GM12878 (cell line): Measurements from ENCODE around the gene ZNF423. TPM values are rescaled to one million over a fixed set of nuclear protein-coding genes. Genes with fewer than 3 reads are reported as not detected.

ENCODE experiments used
- ATAC-seq: fragments of 200-7000 bp; cut with Tn5 transposase; 3 replicates; pipeline ENCODE4 v1.9.1; 2020; ENCODE audit warnings: mild to moderate bottlenecking, moderate library complexity
- BruUV-seq: library from RNA; stranded (reverse); fragments of 400-500 nt; replicated peaks from 2 replicates; lab custom pipeline; 2021; lab: Mats Ljungman, UMichigan
- CTCF ChIA-PET: fragments of 300-600 bp; sonication (Branson Sonifier 250); formaldehyde crosslinking; extraction: SDS; loops from one replicate; lab custom pipeline; 2021; ENCODE audit warnings: inconsistent platforms; lab: Yijun Ruan, JAX
- POLR2A ChIA-PET: fragments of 350-600 bp; formaldehyde crosslinking; extraction: SDS; loops from one replicate; lab custom pipeline; 2021; ENCODE audit warnings: inconsistent platforms; lab: Charles Lee
- RAD21 ChIA-PET: fragments of 300-600 bp; sonication (Branson Sonifier 250); formaldehyde crosslinking; loops from one replicate; lab custom pipeline; 2023; ENCODE audit warnings: antibody characterized with exemption; ENCODE audit not compliant: unreplicated experiment; lab: Charles Lee
- SMC1A ChIA-PET: fragments of 300-600 bp; sonication (Branson Sonifier 250); formaldehyde crosslinking; loops from one replicate; lab custom pipeline; 2023; ENCODE audit not compliant: unreplicated experiment, uncharacterized antibody; lab: Charles Lee
- DNase-seq: peaks from one replicate; pipeline ENCODE4 v3.0.0-alpha.2; 2011; ENCODE audit warnings: low read depth, low spot score
- FAIRE-seq: peaks from 3 replicates; lab custom pipeline; 2011; peaks lifted over from hg19 to GRCh38; lab: Jason Lieb, UNC
- H2AFZ ChIP-seq: 2 replicates; pipeline ENCODE4 v1.6.0; 2011; ENCODE audit warnings: low read depth, low read length, control low read depth; ENCODE audit not compliant: control insufficient read depth
- H3K27ac ChIP-seq: 2 replicates; pipeline ENCODE4 v1.5.1; 2011; ENCODE audit warnings: control low read depth; ENCODE audit not compliant: control insufficient read depth, insufficient read depth
- H3K27me3 ChIP-seq, 2 experiments: replicated peaks in 1 of 2; 2 replicates each; pipeline versions ENCODE4 v1.6.0 to v1.6.1; 2011; ENCODE audit warnings: low read length in 1 of 2; ENCODE audit not compliant: control insufficient read depth in 2 of 2, insufficient read depth in 2 of 2
- H3K36me3 ChIP-seq, 2 experiments: 2 replicates each; pipeline ENCODE4 v1.5.1; 2011; ENCODE audit warnings: low read length in 1 of 2; ENCODE audit not compliant: control insufficient read depth in 2 of 2, insufficient read depth in 2 of 2
- H3K4me1 ChIP-seq: 2 replicates; pipeline ENCODE4 v1.6.1; 2011; ENCODE audit warnings: mild to moderate bottlenecking, low read length, moderate library complexity, mixed read lengths; ENCODE audit not compliant: control insufficient read depth, insufficient read depth
- H3K4me2 ChIP-seq: 2 replicates; pipeline ENCODE4 v1.6.0; 2011; ENCODE audit warnings: control low read depth; ENCODE audit not compliant: control insufficient read depth, insufficient read depth
- H3K4me3 ChIP-seq: fragments of 200-600 bp; sonication (generic); 2 replicates; pipeline ENCODE4 v1.5.1; 2016
- H3K79me2 ChIP-seq: 2 replicates; pipeline ENCODE4 v1.6.0; 2011; ENCODE audit warnings: low read length; ENCODE audit not compliant: control insufficient read depth, insufficient read depth
- H3K9ac ChIP-seq: 2 replicates; pipeline ENCODE4 v1.8.0; 2011; ENCODE audit warnings: low read length, control low read depth, mixed read lengths; ENCODE audit not compliant: control insufficient read depth, insufficient read depth
- H3K9me3 ChIP-seq: replicated peaks from 3 replicates; pipeline ENCODE4 v1.5.1; 2011; ENCODE audit warnings: mild to moderate bottlenecking, low read length; ENCODE audit not compliant: control insufficient read depth, insufficient read depth
- H4K20me1 ChIP-seq: 2 replicates; pipeline ENCODE4 v1.6.0; 2011; ENCODE audit not compliant: control insufficient read depth, insufficient read depth
- CHD1 ChIP-seq: IDR thresholded peaks from 2 replicates; pipeline ENCODE4 v1.6.1; 2012; ENCODE audit warnings: low read depth, low read length, improper control_type of control experiment
- DPF2 ChIP-seq: fragments of 450-650 bp; IDR thresholded peaks from 2 replicates; pipeline ENCODE4 v1.6.1; 2017; ENCODE audit warnings: mild to moderate bottlenecking
- EP300 ChIP-seq, 2 experiments: fragments of 150-350 bp in 1 of 2; IDR thresholded peaks; 2 replicates each; pipeline ENCODE4 v1.6.1; 2011 to 2012; ENCODE audit warnings: low read depth in 2 of 2, low read length in 2 of 2, borderline replicate concordance in 1 of 2, improper control_type of control experiment in 1 of 2, inconsistent platforms in 1 of 2; ENCODE audit not compliant: control insufficient read depth in 1 of 2
- HCFC1 ChIP-seq: fragments of 150-350 bp; IDR thresholded peaks from 2 replicates; pipeline ENCODE4 v1.6.1; 2014; ENCODE audit warnings: low read length
- HDAC6 ChIP-seq: fragments of 200-600 bp; sonication (generic); IDR thresholded peaks from one replicate; pipeline ENCODE4 v1.8.0; 2017; ENCODE audit warnings: antibody characterized with exemption; ENCODE audit not compliant: unreplicated experiment
- IRF5 ChIP-seq: fragments of 450-650 bp; IDR thresholded peaks from 2 replicates; pipeline ENCODE4 v1.6.1; 2017; ENCODE audit warnings: borderline replicate concordance
- MEF2A ChIP-seq: IDR thresholded peaks from 2 replicates; pipeline ENCODE4 v1.6.1; 2011; ENCODE audit warnings: low read depth, mild to moderate bottlenecking, low read length, moderate library complexity; ENCODE audit not compliant: insufficient read depth
- MYB ChIP-seq: fragments of 150-350 bp; IDR thresholded peaks from 2 replicates; pipeline ENCODE4 v1.6.1; 2014; ENCODE audit warnings: mild to moderate bottlenecking, low read depth, low read length, borderline replicate concordance
- NKRF ChIP-seq: fragments of 450-650 bp; conservative IDR thresholded peaks from 2 replicates; pipeline ENCODE4 v1.6.1; 2017; ENCODE audit warnings: mild to moderate bottlenecking, moderate library complexity
- PML ChIP-seq: IDR thresholded peaks from 2 replicates; pipeline ENCODE4 v1.6.1; 2012; ENCODE audit warnings: low read length, inconsistent platforms
- SMAD1 ChIP-seq: fragments of 450-650 bp; IDR thresholded peaks from 2 replicates; pipeline ENCODE4 v1.6.1; 2018; ENCODE audit warnings: mild to moderate bottlenecking, low read depth; ENCODE audit not compliant: partially characterized antibody
- TAF1 ChIP-seq: IDR thresholded peaks from 2 replicates; pipeline ENCODE4 v1.6.1; 2011; ENCODE audit warnings: mild to moderate bottlenecking, low read depth, low read length, borderline replicate concordance
- TBL1XR1 ChIP-seq: IDR thresholded peaks from 2 replicates; pipeline ENCODE4 v1.6.1; 2012; ENCODE audit warnings: low read depth, low read length, improper control_type of control experiment
- WRNIP1 ChIP-seq: IDR thresholded peaks from 2 replicates; pipeline ENCODE4 v1.6.1; 2011; ENCODE audit warnings: low read depth, low read length, improper control_type of control experiment, borderline replicate concordance
- ZNF274 ChIP-seq: IDR thresholded peaks from one replicate; pipeline ENCODE4 v1.8.0; 2011; ENCODE audit not compliant: insufficient read length, insufficient read depth
- WGBS: methylation state at CpG from one replicate; pipeline ENCODE4 v1.1.6; 2016; ENCODE audit warnings: low lambda C conversion rate; ENCODE audit not compliant: insufficient replicate concordance, insufficient coverage; ENCODE audit errors: missing lambda C conversion rate; 5-methylcytosine and 5-hydroxymethylcytosine counted together
- in situ Hi-C: fragments of 300-500 bp; cut with MboI; formaldehyde crosslinking; loops from 9 replicates; pipeline ENCODE4 v1.14.3; 2018; ENCODE audit warnings: mixed read lengths
- intact Hi-C: fragments of 100-400 bp; cut with micrococcal nuclease; formaldehyde crosslinking; loops from one replicate; pipeline ENCODE4 v1.14.2; 2022; ENCODE audit not compliant: unreplicated experiment
- polyA plus RNA-seq, 11 experiments: library from polyadenylated mRNA; depleted of rRNA in 4 of 11; unstranded in 6 of 11; stranded (reverse) in 5 of 11; fragments of >200 nt; fragmentation: Nextera tagmentation in 4 of 11; fragmentation: Illumina TruSeq in 1 of 11; extraction: Ambion mirVana in 4 of 11; extraction: Trizol in 1 of 11; gene quantifications; 1 replicate in 1 of 11; 2 replicates in 10 of 11; pipeline versions ENCODE4 v1.2.1 to v1.2.3, GENCODE V29; 2011 to 2016; ENCODE audit warnings: inconsistent platforms in 2 of 11, missing spikeins in 2 of 11, low read depth in 1 of 11
- total RNA-seq, 4 experiments: library from RNA; depleted of rRNA in 3 of 4; stranded (reverse); fragments of >200 nt in 3 of 4; fragmentation: Illumina TruSeq in 1 of 4; extraction: Trizol in 1 of 4; gene quantifications; 2 replicates each; pipeline versions ENCODE4 v1.2.1 to v1.2.3, GENCODE V29; 2013 to 2021

Gene ZNF423
- total and polyA plus RNA-seq, 10 of the 15 experiments (the other 5 are each of a cell fraction or from before 2014, with no cell fraction given), result 0.03 to 0.64 (median 0.10) TPM

GRCh38 chr16:49709057-49709456, 146.9 kb downstream of the ZNF423 start:
- no TSS peak for BruUV-seq

More at GRCh38 chr16:49709057-49709456, 146.9 kb downstream of the ZNF423 start:
- ATAC-seq (no peak), FAIRE-seq (no peak)
- H3K9ac ChIP-seq, result no peak overlapping the region
- intact Hi-C loops (loop anchor here (10.0 kb wide), 1 partner anchor 214 kb away; no protein-coding TSS in a partner anchor), in situ Hi-C loops (no loop called here)
- CTCF ChIA-PET, result no interaction called here
- no peaks in the 10 kb centered on the region for H3K9me3 ChIP-seq
- WGBS, result 11% methylated on average over 12 of the region's 12 CpGs
- no peaks in the 10 kb centered on the region for H3K79me2 ChIP-seq
- no peaks in the 10 kb centered on the region for H3K4me1 ChIP-seq
- TF ChIP-seq CHD1, result no peak
- TF ChIP-seq MEF2A, result no peak
- no peak for TF ChIP-seq HCFC1
- no peak for TF ChIP-seq SMAD1
- no peak for TF ChIP-seq HDAC6
- no peak for TF ChIP-seq PML
- no peak for TF ChIP-seq WRNIP1
- no peak for TF ChIP-seq IRF5
- no peak for TF ChIP-seq EP300 (IDR thresholded peaks at IDR 0.05; ENCODE audit: borderline replicate concordance in 1 of 2, control insufficient read depth in 1 of 2, low read depth in 2 of 2, low read length in 2 of 2)
- no peak for TF ChIP-seq ZNF274
- no peak for TF ChIP-seq MYB
- no peak for TF ChIP-seq NKRF
- no peak for TF ChIP-seq DPF2
- no peak for TF ChIP-seq TBL1XR1
- TF ChIP-seq TAF1, result no peak
- TF ChIP-seq, all 136 proteins: peak for 0
- Histone ChIP-seq H2AFZ (no peak overlapping the region), H3K36me3 (no peaks in the 10 kb centered on the region), H3K27me3 (peaks cover 0 to 1% of the 10 kb centered on the region in 2 experiments; a peak in 2 of 4 replicates), H3K4me3 (no peak overlapping the region), H4K20me1 (no peaks in the 10 kb centered on the region), H3K27ac (no peak overlapping the region), H3K4me2 (no peak overlapping the region)
- POLR2A ChIA-PET, result no interaction called here
- DNase-seq, result no peak
- RAD21 ChIA-PET, result no interaction called here
- SMC1A ChIA-PET, result no interaction called here
